ENCODE measurements around the gene RIC8A.
A peak's percentile ranks its signal among the peaks of the same experiment; 100 is the strongest.

RIC8A gene

GRCh38 chr11:204587-205109 is 2.9 kb upstream of the RIC8A start:
- no peak for DNase-seq

- DNase-seq: no peak
Measured at GRCh38 chr11:205221-206001, 2.1 kb upstream of the RIC8A start.

- no peak for DNase-seq
Measured at GRCh38 chr11:206002-206384, 1.5 kb upstream of the RIC8A start.

GRCh38 chr11:206526-207207 is 841 bp upstream of the RIC8A start:
- DNase-seq: peak in 1 of 2 experiments; percentile 39

DNA sequence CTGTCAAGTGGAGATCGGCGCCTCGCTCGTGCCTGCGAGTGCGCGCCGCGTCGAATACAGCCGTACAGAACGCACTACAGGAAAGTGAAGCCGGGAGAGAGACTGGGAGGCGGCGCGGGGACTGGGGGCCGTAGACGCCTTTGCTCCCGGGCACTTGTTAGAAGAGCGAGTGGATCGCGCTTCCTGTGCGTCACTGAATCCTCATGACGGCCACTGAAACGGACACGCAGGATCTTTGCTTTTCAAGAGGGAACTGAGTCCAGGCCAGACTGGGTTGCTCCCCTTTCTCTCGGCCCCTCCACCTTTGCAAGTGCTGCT is 314 bp downstream of the RIC8A start:
- peak; percentile 60 to 61 for DNase-seq

- peak; percentile 91 for DNase-seq
Measured at GRCh38 chr11:208181-208916, 841 bp downstream of the RIC8A start.

DNA sequence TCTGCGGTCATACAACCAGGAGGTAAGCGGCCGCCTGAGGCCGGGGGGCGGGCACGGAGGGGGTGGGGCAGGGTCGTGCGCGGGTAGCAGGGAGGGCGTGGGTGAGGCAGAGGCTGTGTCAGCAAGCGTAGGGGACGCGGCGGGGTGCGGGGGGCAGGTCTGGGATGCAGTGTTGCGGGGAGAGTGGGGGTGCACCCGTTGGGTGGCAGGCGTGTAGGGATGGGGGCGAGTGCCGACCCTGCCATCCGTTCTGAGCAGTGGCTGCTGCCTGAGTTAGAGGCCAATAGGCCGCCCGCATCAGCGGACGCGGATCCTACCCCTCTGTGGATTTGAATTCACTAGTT is 1.4 kb downstream of the RIC8A start:
- no peak for DNase-seq

DNA sequence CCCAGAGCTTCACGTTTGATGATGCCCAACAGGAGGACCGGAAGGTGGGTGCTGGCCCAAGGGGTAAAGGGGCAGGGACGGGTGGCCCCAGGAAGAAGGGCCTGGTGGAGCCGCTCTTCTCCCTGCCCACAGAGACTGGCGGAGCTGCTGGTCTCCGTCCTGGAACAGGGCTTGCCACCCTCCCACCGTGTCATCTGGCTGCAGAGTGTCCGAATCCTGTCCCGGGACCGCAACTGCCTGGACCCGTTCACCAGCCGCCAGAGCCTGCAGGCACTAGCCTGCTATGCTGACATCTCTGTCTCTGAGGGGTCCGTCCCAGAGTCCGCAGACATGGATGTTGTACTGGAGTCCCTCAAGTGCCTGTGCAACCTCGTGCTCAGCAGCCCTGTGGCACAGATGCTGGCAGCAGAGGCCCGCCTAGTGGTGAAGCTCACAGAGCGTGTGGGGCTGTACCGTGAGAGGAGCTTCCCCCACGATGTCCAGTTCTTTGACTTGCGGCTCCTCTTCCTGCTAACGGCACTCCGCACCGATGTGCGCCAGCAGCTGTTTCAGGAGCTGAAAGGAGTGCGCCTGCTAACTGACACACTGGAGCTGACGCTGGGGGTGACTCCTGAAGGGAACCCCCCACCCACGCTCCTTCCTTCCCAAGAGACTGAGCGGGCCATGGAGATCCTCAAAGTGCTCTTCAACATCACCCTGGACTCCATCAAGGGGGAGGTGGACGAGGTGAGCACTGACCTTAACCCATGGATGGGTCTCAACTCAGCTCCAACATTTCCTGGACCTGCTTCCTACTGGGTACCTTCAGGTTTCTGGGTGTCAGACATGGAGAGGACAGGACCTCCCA is 2.0 kb downstream of the RIC8A start:
- no peak for DNase-seq

DNA sequence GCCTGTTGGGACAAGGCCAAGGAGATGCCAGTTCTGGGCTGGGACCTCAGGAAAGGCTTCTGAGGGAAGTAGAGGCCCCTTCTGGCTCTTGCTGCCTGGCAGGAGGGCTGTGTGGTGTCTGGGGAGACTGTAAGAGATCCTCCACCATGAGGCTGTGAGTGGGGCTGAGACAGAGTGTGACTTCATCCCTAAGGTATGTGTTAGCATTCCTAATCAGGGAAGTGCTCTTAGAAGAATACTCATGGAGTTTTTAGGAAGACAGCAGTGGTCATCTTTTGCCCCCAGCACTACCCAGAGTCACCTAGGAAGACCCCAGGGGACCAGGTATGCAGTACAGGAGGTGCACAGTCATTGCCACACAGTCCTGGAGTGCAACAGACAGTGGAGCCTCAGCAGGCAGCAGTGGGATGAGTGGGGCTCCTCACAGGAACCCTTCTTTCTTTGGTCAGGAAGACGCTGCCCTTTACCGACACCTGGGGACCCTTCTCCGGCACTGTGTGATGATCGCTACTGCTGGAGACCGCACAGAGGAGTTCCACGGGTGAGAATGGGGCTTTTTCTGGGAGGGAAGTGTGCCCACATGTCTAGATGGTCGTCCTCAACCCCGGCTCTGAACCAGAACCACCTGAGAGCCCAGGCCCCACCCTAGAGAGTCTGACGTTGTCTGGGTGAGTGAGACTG is 2.8 kb downstream of the RIC8A start:
- DNase-seq: no peak

GRCh38 chr11:210803-211180 is 3.3 kb downstream of the RIC8A start:
- DNase-seq: no peak

DNA sequence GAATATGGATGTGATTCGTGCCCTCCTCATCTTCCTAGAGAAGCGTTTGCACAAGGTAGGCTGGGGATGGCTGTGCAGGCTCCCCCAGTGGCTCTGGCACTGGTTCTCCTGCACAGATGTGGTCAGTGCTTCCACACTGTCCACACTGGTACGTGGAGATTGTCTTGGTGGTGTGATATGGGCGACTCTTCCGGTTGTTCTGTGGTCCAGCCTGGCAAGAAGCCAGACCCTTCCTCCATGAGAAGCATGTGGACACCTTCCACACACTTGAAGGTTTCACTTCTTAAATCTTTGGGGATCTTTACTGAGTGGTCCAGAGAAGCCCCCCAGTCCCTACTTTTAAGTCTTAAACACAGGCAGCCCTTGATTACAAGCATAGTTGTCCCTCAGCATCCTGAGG is 3.8 kb downstream of the RIC8A start:
- no peak for DNase-seq

DNA sequence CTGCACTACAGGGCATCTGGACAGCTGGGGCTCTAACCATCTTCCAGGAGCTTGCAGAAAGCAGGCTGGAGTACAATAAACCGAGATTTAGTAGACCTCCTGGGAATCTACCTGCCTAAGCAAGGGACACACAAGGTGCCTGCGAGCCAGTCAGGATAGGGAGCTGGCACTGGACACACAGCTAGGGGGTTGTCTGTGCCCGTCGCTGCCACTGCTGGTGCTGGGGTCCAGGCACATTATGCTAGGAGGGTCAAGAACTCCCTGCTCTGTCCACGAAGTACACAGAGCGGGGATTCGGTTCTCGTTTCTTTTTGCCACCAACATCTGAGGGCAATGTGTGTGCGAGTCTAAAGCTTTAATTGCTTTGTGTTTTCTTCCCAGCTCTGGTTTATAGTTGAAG is 4.2 kb downstream of the RIC8A start:
- no peak for DNase-seq

GRCh38 chr11:212150-213100 is 4.9 kb downstream of the RIC8A start:
- no peak for DNase-seq

DNA sequence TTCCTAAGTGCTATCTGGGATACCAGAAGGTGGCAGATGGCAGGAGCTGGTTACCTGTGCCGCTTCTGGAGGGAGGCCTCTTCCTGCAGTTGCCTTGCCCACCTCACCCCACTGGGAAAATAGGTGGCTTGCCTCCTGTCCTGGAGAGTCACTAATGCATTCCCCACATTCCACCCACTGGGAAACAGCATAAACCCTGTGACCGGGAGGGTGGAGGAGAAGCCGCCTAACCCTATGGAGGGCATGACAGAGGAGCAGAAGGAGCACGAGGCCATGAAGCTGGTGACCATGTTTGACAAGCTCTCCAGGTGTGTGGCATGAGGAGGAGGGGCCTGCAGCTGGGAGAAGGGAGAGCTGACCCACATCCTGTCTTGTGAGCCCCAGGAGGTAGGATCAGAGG is 5.6 kb downstream of the RIC8A start:
- no peak for DNase-seq

DNA sequence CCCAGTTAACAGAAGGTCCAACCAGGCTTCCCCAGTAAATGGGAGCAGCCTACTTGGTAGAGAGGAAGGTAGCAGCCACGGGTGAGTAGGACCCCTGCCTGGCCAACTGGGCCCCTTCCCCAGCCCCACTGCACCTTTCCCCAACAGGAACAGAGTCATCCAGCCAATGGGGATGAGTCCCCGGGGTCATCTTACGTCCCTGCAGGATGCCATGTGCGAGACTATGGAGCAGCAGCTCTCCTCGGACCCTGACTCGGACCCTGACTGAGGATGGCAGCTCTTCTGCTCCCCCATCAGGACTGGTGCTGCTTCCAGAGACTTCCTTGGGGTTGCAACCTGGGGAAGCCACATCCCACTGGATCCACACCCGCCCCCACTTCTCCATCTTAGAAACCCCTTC is 6.6 kb downstream of the RIC8A start:
- no peak for DNase-seq

DNA sequence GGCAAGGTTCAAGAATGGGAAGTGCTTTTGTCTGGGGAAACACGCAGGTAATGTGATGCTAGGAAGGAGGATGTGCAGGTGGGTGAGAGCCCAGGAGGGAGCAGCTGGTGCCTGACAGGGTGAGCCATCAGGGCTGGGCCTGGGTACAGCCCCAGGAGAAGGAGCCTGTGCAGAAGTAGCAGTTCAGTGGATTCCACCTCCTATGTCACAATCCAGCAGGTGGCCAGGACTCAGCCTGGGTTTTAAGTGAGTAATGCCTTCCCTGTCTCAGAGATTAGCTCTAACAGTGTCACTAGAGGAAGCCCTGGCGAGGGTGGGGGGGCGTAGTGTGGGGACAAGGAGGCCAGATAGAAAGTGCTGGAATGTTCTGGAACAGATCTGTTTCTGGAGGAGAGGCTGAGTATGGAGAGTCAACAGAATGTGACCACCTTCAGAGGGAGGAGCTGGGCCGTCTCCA is 8.1 kb downstream of the RIC8A start:
- no peak for DNase-seq

GRCh38 chr11:216081-216974 is 8.8 kb downstream of the RIC8A start:
- DNase-seq: no peak

DNA sequence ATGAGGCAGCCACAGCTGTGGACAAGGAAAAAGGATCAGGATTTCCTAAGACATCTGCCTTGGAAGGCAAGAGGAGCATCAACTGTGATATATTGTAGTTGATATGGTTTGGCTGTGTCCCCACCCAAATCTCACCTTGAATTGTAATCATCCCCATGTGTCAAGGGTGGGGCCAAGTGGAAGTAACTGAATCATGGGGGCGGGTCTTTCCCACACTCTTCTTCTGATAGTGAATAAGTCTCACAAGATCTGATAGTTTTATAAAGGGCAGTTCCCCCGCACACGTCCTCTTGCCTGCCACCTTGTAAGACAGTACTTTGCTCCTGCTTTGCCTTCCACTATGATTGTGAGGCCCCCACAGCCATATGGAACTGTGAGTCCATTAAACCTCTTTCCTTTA is 10.2 kb downstream of the RIC8A start:
- no peak for DNase-seq

- no peak for DNase-seq
Measured at GRCh38 chr11:218815-219593, 11.5 kb downstream of the RIC8A start.

Measured in Kasumi-1 (cell line).